ENCODE results near the gene ZNF316.
"Not testable (repeated sequence)": the region's sequence is repeated elsewhere in the genome, so short reads cannot be mapped to it uniquely, and the experiment has no call there.

Gene ZNF316

DNA sequence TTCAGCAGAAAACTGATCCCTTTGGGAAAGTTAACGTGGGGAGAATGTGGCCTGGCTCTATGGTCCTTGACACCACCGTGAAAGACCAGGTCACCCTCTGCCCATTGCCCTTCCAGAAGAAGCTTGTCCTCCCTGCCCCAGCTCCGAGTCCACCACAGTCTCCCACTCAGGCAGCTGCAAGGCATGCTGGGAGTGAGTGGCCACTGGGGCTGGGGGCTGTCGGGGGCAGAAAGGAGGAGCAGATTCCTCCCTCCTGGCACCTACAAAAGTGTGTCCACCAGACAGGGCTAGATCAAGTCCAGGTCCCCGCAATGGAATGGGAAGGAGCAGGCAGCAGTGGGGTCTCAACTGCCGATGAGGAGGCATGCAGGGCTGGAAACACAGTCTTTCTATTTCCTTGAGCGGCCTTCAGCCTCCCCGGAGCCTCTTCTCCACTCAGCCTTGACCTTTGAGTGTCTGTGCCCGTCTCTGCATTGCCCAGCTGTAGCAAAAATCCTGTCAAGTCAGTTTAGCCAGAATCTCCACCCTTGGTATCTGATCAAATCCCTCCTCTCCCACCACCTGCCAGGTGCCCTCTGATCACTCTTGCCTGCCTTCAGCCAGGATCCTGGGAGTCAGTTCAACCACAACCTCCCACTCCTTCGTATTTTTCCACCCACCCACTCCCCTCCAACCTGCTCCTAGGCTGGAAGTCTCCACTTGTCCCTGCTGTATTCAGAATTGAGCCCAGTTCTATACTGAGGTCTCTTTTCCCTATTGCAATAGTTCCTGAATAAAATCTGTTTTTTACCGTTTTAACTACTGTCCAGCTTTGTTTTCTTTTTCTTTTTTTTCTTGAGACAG lies 6.9 kb upstream of the ZNF316 start:
- H3K27me3 ChIP-seq (ENCODE audit: control insufficient read depth in 3 of 3, insufficient read depth in 3 of 3, low read depth in 1 of 3, low read length in 3 of 3), result no peaks in the 10 kb centered on the region
- no peak overlapping the region for H2BK5ac ChIP-seq (ENCODE audit: low read length)
- no peaks in the 10 kb centered on the region for H3K9me3 ChIP-seq (replicated peaks in 1 of 2; ENCODE audit: control insufficient read depth in 2 of 2, insufficient read depth in 1 of 2, low read depth in 1 of 2, low read length in 2 of 2)
- H3K14ac ChIP-seq (ENCODE audit: low read length), result no peak overlapping the region
- no peaks in the 10 kb centered on the region for H3K36me3 ChIP-seq (replicated peaks in 1 of 2; ENCODE audit: control insufficient read depth in 2 of 2, insufficient read depth in 2 of 2, low read length in 2 of 2)
- no peak overlapping the region for H3K18ac ChIP-seq (ENCODE audit: low read length)
- H2BK12ac ChIP-seq (ENCODE audit: low read length), result no peak overlapping the region
- H2BK15ac ChIP-seq (ENCODE audit: low read length), result no peak overlapping the region
- H3K9ac ChIP-seq (ENCODE audit: low read depth, low read length, poor library complexity), result peak overlapping the region; percentile 60
- peak overlapping the region; percentile 56 for H2AFZ ChIP-seq (ENCODE audit: low read length)
- peak overlapping the region; percentile 65 for H4K8ac ChIP-seq (ENCODE audit: low read depth, low read length)
- WGBS, 2 donors (ENCODE audit: extremely low coverage in 2 of 2, insufficient read length in 2 of 2, insufficient replicate concordance in 1 of 2), result no CpG with 5 or more reads among the region's 11 CpGs
- DNase-seq (ENCODE audit: low spot score), result no peak
- no peak overlapping the region for H2AK5ac ChIP-seq (ENCODE audit: low read depth, low read length)
- peak overlapping the region; percentile 3 for H3K23ac ChIP-seq (ENCODE audit: low read depth, low read length, poor library complexity)
- no peaks in the 10 kb centered on the region for H3K79me1 ChIP-seq (ENCODE audit: low read depth, low read length)
- no peak overlapping the region for H4K91ac ChIP-seq (ENCODE audit: low read depth, low read length, poor library complexity)
- no peak overlapping the region for H3K4ac ChIP-seq (ENCODE audit: low read length)
- no peak overlapping the region for H3K27ac ChIP-seq (replicated peaks; ENCODE audit: low read length)
- peak overlapping the region in 1 of 2 donors; percentile 2 for H3K4me3 ChIP-seq (ENCODE audit: low read length in 2 of 2)
- H3K4me2 ChIP-seq (ENCODE audit: insufficient read depth, low read length, poor library complexity, severe bottlenecking), result no peak overlapping the region
- H2BK120ac ChIP-seq (ENCODE audit: low read depth, low read length), result no peak overlapping the region
- no peaks in the 10 kb centered on the region for H3K4me1 ChIP-seq (ENCODE audit: control insufficient read depth in 2 of 2, insufficient read depth in 1 of 2, low read depth in 1 of 2, low read length in 2 of 2)

DNA sequence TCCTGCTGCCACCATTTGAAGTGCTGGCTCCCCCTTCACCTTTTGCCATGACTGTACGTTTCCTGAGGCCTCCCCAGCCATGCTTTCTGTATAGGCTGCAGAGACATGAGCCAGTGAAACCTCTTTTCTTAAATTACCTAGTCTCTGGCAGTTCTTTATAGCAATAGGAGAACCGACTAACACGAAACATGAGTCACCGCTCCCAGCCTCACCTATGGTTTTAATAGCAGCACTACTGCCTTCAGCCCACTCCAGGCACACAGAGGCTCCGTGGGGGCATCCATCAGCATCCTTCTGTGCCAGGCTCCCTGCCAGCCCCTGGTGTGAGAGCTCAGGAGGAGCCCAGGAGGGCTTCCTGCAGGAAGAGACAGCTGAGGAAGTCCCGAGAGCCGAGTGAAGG lies 5.5 kb upstream of the ZNF316 start:
- Histone ChIP-seq H2BK12ac (ENCODE audit: low read length) (no peak overlapping the region), H3K36me3 (replicated peaks in 1 of 2; ENCODE audit: control insufficient read depth in 2 of 2, insufficient read depth in 2 of 2, low read length in 2 of 2) (no peaks in the 10 kb centered on the region), H4K8ac (ENCODE audit: low read depth, low read length) (no peak overlapping the region), H4K91ac (ENCODE audit: low read depth, low read length, poor library complexity) (no peak overlapping the region), H3K27me3 (ENCODE audit: control insufficient read depth in 3 of 3, insufficient read depth in 3 of 3, low read depth in 1 of 3, low read length in 3 of 3) (no peaks in the 10 kb centered on the region), H3K27ac (replicated peaks; ENCODE audit: low read length) (no peak overlapping the region), H3K4me1 (ENCODE audit: control insufficient read depth in 2 of 2, insufficient read depth in 1 of 2, low read depth in 1 of 2, low read length in 2 of 2) (peaks cover 3% of the 10 kb centered on the region in 2 donors), H3K4me2 (ENCODE audit: insufficient read depth, low read length, poor library complexity, severe bottlenecking) (no peak overlapping the region), H3K4me3 (ENCODE audit: low read length in 2 of 2) (no peak overlapping the region), H3K9me3 (replicated peaks in 1 of 2; ENCODE audit: control insufficient read depth in 2 of 2, insufficient read depth in 1 of 2, low read depth in 1 of 2, low read length in 2 of 2) (no peaks in the 10 kb centered on the region), H3K23ac (ENCODE audit: low read depth, low read length, poor library complexity) (no peak overlapping the region), H2BK120ac (ENCODE audit: low read depth, low read length) (no peak overlapping the region), H3K18ac (ENCODE audit: low read length) (no peak overlapping the region), H2AK5ac (ENCODE audit: low read depth, low read length) (no peak overlapping the region), H2BK5ac (ENCODE audit: low read length) (no peak overlapping the region), H2BK15ac (ENCODE audit: low read length) (no peak overlapping the region), H3K9ac (ENCODE audit: low read depth, low read length, poor library complexity) (no peak overlapping the region), H3K14ac (ENCODE audit: low read length) (no peak overlapping the region), H3K4ac (ENCODE audit: low read length) (no peak overlapping the region), H3K79me1 (ENCODE audit: low read depth, low read length) (no peaks in the 10 kb centered on the region), H2AFZ (ENCODE audit: low read length) (no peak overlapping the region)
- no CpG with 5 or more reads among the region's 7 CpGs for WGBS, 2 donors (ENCODE audit: extremely low coverage in 2 of 2, insufficient read length in 2 of 2, insufficient replicate concordance in 1 of 2)
- no peak for DNase-seq (ENCODE audit: low spot score)

DNA sequence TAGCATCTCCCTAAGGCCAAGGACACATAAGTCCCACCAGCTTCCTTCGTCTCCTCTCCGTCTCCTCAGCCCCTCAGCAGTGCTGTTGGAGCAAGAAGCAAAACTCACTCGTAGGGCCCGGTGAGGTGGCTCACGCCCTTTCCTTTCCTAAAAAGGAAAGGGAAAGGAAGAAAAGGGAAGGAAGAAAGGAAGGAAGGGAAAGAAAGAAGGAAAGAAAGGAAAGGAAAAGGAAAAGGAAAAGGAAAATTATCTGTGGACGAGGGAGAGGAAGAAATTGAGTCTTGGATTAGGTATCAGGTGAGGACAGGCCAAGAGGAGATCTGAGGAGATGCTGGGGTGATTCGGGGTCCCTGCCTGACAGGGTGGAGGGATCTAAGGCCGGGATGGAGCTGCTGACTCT lies 3.1 kb upstream of the ZNF316 start:
- H3K4me2 ChIP-seq (ENCODE audit: insufficient read depth, low read length, poor library complexity, severe bottlenecking), result no peak overlapping the region
- H3K18ac ChIP-seq (ENCODE audit: low read length), result no peak overlapping the region
- no peak overlapping the region for H3K4me3 ChIP-seq (ENCODE audit: low read length in 2 of 2)
- peaks cover 11% of the 10 kb centered on the region for H3K79me1 ChIP-seq (ENCODE audit: low read depth, low read length)
- H2BK5ac ChIP-seq (ENCODE audit: low read length), result no peak overlapping the region
- no peak overlapping the region for H2BK120ac ChIP-seq (ENCODE audit: low read depth, low read length)
- no peak overlapping the region for H4K8ac ChIP-seq (ENCODE audit: low read depth, low read length)
- peaks cover 6 to 10% of the 10 kb centered on the region in 2 donors for H3K4me1 ChIP-seq (ENCODE audit: control insufficient read depth in 2 of 2, insufficient read depth in 1 of 2, low read depth in 1 of 2, low read length in 2 of 2)
- no peaks in the 10 kb centered on the region for H3K9me3 ChIP-seq (replicated peaks in 1 of 2; ENCODE audit: control insufficient read depth in 2 of 2, insufficient read depth in 1 of 2, low read depth in 1 of 2, low read length in 2 of 2)
- no peak for DNase-seq (ENCODE audit: low spot score)
- H3K27ac ChIP-seq (replicated peaks; ENCODE audit: low read length), result no peak overlapping the region
- no peak overlapping the region for H2BK12ac ChIP-seq (ENCODE audit: low read length)
- H2AFZ ChIP-seq (ENCODE audit: low read length), result no peak overlapping the region
- peaks cover 0 to 7% of the 10 kb centered on the region in 2 donors for H3K36me3 ChIP-seq (replicated peaks in 1 of 2; ENCODE audit: control insufficient read depth in 2 of 2, insufficient read depth in 2 of 2, low read length in 2 of 2)
- H3K14ac ChIP-seq (ENCODE audit: low read length), result no peak overlapping the region
- no peak overlapping the region for H2AK5ac ChIP-seq (ENCODE audit: low read depth, low read length)
- H4K91ac ChIP-seq (ENCODE audit: low read depth, low read length, poor library complexity), result no peak overlapping the region
- no peaks in the 10 kb centered on the region for H3K27me3 ChIP-seq (ENCODE audit: control insufficient read depth in 3 of 3, insufficient read depth in 3 of 3, low read depth in 1 of 3, low read length in 3 of 3)
- no CpG with 5 or more reads among the region's 8 CpGs for WGBS, 2 donors (ENCODE audit: extremely low coverage in 2 of 2, insufficient read length in 2 of 2, insufficient replicate concordance in 1 of 2)
- no peak overlapping the region for H2BK15ac ChIP-seq (ENCODE audit: low read length)
- no peak overlapping the region for H3K9ac ChIP-seq (ENCODE audit: low read depth, low read length, poor library complexity)
- H3K4ac ChIP-seq (ENCODE audit: low read length), result no peak overlapping the region
- H3K23ac ChIP-seq (ENCODE audit: low read depth, low read length, poor library complexity), result no peak overlapping the region

DNA sequence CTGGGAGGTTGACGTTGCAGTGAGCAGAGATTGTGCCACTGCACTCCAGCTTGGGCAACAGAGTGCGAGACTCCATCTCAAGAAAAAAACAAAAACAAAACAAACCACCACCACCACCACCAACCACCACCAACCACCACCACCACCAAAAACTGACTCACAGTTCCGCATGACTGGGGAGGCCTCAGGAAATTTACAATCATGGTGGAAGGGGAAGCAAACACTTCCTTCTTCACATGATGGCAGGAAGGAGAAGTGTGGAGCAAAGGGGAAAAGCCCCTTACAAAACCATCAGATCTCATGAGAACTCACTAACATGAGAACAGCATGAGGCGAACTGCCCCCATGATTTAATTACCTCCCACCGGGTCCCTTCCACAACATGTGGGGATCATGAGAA lies 2.1 kb upstream of the ZNF316 start:
- not testable (repeated sequence) for DNase-seq (ENCODE audit: low spot score); H3K14ac ChIP-seq (ENCODE audit: low read length); H3K27me3 ChIP-seq (ENCODE audit: control insufficient read depth in 3 of 3, insufficient read depth in 3 of 3, low read depth in 1 of 3, low read length in 3 of 3); H2BK15ac ChIP-seq (ENCODE audit: low read length); H3K4me2 ChIP-seq (ENCODE audit: insufficient read depth, low read length, poor library complexity, severe bottlenecking); H2BK5ac ChIP-seq (ENCODE audit: low read length); H2AFZ ChIP-seq (ENCODE audit: low read length); H2AK5ac ChIP-seq (ENCODE audit: low read depth, low read length); H2BK120ac ChIP-seq (ENCODE audit: low read depth, low read length); H3K18ac ChIP-seq (ENCODE audit: low read length); H3K9ac ChIP-seq (ENCODE audit: low read depth, low read length, poor library complexity); H3K4me3 ChIP-seq (ENCODE audit: low read length in 2 of 2); H3K4ac ChIP-seq (ENCODE audit: low read length); H4K91ac ChIP-seq (ENCODE audit: low read depth, low read length, poor library complexity); H2BK12ac ChIP-seq (ENCODE audit: low read length); H3K27ac ChIP-seq (replicated peaks; ENCODE audit: low read length); H3K23ac ChIP-seq (ENCODE audit: low read depth, low read length, poor library complexity); H4K8ac ChIP-seq (ENCODE audit: low read depth, low read length); H3K9me3 ChIP-seq (replicated peaks in 1 of 2; ENCODE audit: control insufficient read depth in 2 of 2, insufficient read depth in 1 of 2, low read depth in 1 of 2, low read length in 2 of 2)
- Histone ChIP-seq H3K4me1 (ENCODE audit: control insufficient read depth in 2 of 2, insufficient read depth in 1 of 2, low read depth in 1 of 2, low read length in 2 of 2) (peaks cover 6 to 10% of the 10 kb centered on the region in 2 donors), H3K36me3 (replicated peaks in 1 of 2; ENCODE audit: control insufficient read depth in 2 of 2, insufficient read depth in 2 of 2, low read length in 2 of 2) (peaks cover 4 to 17% of the 10 kb centered on the region in 2 donors), H3K79me1 (ENCODE audit: low read depth, low read length) (peaks cover 11% of the 10 kb centered on the region)
- WGBS, 2 donors (ENCODE audit: extremely low coverage in 2 of 2, insufficient read length in 2 of 2, insufficient replicate concordance in 1 of 2), result no CpG with 5 or more reads among the region's 5 CpGs

All from neuronal stem cell (in vitro differentiated cells).